ENCODE measurements around the gene COQ8A.

The COQ8A gene

DNA sequence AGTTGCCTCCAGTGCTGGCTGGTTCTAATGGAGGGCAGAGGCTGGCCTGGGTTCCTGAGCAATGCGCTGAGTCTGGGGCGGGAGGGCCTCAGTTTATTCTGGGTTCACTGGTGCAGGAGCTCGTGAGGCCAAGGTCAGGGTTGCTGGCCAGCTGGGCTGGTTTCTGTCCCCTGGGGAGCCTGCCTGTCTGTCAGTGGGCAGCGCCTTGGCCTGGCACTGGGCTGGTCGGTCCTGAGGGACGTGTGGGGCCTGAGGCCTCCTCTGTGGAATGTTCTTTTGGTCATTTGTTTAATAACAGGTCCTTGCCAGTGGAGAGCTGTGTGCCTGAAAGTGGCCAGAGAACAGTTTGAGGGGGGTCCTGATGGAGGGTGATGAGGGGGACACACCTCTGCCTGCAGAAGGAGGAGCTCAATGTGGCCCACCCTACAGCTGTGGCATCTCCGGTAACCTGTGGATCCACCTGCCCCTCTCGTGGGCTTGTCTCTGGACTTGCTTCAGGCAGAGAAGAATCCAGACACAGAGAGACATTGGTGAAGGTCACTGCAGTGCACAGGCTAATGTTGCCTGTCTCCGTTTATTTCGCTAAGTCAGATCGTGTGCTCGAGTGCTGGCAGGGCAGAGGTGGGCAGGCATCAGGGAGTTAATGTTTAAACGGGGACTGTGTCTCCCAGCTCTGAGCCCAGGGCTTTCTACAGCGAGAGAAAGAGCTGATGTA lies 34.6 kb downstream of the COQ8A start:
- DNase-seq (ENCODE audit: low read depth) = no peak

DNA sequence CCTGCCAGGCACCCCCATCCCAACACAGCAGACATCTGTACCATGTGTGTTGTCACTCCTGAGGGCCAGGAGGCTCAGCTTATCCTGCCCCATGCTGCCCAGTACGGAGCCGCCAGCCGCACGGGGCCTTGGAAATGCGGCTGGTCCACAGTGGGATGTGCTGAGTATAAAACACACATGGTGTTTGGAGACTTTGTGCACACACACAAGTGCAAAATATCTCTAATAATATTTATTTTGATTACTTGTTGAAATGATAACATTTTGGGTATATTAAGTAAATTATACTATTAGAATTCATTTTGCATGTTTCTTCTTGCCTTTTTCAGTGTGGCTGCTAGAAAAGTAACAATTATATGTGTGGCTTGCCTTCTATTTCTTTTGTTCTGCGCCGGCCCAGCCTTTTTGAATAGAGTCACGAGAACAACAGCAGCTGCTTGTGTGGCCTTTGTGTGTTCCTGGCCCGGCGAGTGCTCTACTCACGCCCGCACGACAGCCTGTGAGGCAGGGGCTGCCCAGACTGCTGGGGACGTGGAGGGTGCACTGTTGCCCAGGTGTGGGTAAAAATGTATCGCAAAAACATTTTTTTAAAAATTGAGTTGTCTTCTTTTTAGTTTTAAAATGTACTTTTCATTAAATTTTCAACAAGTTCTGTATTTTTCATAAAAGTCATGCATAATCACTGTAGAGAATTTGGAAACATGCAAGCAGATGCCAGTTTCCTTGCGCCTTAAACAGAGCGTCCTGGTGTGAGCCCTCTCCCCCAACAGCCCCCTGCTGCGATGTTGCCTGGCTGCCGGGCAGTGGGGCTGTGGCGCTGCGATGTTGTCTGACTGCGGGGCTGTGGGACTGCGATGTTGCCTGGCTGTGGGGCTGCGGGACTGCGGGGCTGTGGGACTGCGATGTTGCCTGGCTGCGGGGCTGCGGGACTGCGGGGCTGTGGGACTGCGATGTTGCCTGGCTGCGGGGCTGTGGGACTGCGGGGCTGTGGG lies 35.5 kb downstream of the COQ8A start:
- no peak for DNase-seq (ENCODE audit: low read depth)

DNA sequence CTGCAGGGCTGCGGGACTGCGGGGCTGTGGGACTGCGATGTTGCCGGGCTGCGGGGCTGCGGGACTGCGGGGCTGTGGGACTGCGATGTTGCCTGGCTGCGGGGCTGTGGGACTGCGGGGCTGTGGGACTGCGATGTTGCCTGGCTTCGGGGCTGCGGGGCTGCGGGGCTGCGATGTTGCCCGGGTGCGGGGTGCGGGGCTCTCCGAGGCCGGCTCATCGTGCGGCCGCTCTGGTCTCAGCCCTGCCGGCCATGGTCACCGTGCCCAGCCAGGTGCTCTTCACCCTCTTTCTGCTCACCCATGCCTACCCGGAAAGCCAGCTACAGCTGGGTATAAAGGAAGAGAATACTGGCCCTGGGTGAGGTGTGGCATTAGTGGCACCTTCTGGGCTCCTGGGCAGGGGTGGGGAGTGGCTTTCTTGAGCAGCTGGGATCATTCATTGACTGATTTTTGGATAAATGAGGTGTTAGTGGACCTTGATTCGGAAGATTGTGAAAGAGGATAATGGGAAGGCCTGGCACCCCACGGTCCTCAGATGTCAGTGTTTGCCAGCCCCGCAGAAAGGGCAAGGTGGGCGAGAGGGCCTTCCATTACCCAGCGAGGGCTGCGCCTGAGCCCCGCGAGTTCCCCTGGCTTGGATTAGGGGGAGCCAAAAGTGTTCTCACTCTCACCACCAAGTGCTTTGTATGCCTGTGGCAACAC lies 36.3 kb downstream of the COQ8A start:
- no peak for DNase-seq (ENCODE audit: low read depth)

DNA sequence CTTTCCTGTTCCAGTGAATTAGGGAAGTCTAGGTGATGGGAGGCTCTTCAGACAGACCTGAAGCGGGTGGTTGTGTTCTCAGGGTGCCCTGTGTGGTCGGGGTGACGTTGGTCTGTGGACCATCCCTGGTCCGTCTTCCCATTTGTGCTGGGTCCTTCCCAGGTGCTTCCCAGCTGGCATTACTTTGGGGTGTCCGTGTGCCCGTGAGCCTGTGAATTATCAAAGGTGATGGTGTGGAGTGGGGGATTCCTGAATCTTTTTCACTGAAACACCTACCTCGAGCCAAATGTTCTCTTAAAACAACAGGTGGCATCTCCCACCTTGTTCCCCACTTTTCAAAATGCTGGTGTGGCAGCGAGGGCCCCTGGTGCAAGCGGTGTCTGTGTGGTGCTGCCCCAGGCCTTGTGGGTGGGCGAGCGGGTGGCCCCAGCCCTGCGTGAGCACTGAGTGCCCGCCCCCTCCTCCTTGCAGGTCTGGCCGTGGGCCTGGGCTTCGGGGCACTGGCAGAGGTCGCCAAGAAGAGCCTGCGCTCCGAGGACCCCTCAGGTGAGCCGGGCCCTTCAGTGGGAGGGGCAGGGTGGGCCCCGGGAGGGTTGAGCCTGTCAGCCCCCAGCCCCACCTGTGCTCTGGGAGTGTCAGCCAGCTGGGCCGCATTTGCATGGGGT lies 37.0 kb downstream of the COQ8A start:
- no peak for DNase-seq (ENCODE audit: low read depth)

DNA sequence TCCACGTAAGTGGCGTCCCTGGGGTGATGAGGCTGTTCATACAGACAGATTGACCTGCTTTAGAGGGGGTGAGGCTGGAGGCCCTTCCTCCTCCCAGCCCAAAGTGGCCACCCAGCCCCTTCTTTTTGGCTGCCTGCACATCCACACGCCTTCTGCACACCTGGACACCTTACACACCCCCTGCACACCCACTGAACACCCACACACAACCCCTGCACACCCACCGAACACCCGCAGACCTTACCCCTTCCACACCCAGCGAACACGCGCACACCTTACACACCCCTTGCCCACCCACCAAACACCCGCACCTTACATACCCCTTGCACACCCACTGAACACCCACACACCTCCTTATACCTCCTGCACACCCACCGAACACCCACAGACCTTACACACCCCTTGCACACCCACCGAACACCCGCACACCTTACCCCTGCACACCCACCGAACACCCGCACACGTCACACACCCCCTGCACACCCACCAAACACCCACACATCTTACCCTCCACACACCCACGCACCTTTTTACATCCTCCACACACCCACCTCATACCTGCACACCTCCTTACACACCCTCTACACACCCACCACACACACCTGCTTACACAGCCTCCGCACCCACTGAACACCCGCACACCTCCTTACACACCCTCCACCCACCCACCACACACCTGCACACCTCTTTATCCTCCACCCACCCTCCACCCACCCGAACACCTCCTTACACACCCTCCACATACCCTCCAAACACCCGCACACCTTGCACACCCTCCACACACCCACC lies 37.7 kb downstream of the COQ8A start:
- no peak for DNase-seq (ENCODE audit: low read depth)

DNA sequence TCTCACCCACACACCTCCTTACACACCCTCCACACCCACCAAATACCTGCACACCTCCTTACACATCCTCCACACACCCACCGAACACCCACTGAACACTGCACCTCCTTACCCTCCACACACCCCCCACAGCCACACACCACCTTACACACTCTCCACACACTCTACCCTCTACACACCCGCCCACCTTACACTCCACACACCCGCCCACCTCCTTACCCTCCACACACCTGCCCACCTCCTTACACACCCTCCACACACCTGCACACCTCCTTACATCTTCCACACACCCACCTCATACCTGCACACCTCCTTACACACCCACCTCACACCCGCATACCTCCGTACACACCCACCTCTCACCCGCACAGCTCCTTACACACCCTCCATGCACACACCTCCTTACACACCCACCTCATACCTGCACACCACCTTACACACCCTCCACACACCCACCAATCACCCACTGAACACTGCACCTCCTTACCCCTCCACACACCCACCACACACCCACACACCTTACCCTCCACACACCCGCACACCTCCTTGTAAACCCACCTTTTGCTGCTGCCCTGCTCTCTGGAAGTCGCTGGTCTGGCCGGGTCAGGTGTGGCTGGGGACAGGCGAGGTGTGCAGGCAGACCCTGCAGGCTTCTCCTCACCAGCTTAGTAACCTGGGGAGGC lies 38.5 kb downstream of the COQ8A start:
- no peak for DNase-seq (ENCODE audit: low read depth)

DNA sequence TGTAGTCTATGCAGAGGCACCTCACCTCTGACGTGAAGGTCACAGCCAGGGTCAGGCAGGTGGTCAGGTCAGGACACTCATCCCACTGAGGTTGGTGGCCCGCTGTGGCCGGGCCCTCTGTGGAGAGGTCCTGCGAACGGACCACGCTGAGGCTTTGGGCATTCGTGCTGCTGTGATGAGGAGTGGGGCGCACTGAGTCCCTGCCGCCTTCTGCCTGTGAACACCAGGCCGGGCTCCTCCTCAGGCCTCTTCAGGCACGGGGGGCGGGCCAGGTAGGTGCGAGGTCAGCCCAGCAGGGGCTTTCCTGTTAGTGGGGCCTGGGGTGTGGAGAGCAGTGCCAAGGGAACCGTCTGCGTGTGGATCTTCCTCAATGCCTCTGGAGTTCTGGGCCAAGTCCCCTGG lies 39.0 kb downstream of the COQ8A start:
- no peak for DNase-seq (ENCODE audit: low read depth)

DNA sequence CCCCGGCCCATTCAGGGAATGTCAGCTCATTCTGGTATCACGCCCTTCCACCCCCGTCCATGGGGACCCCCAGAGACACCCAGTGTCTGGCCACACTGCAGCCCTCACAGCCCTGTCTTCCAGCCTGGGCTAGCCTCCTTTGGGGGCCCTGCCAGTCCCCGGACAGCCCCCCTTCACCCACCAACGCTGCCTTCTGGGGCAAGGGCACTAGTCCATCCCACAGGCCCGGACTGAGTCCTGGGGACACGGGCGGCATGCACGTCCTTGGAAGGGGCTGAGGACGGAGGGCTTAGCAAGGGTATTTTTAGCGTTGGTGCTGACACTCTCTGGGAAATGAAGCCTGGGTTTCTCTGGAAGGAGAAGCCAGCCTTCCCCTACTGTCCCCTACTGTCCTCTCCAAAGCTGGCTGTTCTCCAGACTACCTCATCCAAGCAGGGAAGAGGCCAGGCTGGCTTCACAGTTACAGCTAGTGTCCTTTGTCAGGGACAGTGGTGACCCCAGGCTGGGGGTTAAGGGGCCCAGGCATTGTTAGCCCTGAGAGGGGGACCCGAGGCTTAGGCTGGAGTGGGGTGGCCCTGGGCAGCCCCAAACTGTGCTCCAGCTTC lies 39.5 kb downstream of the COQ8A start:
- DNase-seq (ENCODE audit: low read depth) = no peak

DNA sequence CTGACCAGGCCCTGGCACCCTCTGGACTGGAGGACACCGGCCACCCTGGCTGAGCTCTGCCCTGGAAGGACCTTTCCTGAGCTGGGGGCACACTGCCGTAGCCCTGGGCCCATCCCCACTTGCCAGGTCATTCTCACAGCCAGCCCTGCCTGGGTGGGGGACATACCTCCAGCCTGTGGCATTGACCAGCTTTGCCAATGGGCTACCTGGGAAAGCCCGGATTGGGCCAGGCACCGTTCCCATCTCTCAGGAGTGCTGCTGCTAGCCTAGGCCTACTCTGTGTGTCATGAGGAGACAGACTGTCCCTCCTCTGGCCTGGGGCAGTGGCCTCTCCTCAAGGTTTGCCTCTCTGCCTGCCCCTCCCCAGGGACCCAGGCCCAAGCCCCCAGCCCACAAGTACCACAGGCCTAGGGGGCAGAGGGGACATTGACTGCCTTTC lies 40.0 kb downstream of the COQ8A start:
- DNase-seq (ENCODE audit: low read depth) = no peak

DNA sequence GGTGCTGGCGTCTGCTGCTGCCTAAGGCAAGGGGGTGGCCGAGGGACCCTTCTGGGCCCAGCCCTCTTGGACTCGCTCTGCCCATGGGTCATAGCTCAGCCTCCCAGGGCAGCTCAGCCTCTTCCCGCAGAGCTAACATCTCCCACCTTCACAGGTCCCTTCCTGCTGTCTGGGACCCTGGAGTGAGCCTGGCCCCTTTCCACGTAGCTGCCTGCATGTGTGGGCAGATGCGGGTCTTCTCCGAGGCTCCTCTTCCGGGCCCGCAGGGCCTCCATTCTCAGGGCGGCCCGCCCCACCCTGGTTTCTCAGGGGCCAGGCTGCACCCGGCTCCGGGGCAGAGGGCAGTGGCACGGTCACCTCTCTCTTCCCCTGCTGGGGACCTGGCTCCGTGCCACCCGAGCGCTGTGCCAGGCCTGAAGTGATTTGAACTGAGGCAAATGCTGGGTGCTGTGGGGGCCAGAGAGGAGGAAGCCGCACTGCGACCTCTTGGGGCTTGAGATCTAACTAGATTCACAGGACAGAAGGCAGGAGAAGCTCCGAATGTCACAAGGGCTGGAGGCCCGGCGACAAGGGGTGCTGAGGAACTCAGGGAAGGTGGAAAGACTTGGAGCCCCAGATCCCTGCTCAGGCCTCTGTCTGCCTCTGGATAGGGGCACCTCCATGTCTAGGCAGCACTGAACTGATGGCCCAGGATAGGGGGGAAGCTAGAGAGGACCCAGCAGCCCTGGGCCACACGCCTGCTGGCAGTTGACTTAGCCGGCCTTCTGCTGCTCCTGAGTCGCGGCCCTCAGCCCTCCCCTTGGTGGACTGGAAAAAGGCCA lies 40.7 kb downstream of the COQ8A start:
- DNase-seq (ENCODE audit: low read depth) = no peak

DNA sequence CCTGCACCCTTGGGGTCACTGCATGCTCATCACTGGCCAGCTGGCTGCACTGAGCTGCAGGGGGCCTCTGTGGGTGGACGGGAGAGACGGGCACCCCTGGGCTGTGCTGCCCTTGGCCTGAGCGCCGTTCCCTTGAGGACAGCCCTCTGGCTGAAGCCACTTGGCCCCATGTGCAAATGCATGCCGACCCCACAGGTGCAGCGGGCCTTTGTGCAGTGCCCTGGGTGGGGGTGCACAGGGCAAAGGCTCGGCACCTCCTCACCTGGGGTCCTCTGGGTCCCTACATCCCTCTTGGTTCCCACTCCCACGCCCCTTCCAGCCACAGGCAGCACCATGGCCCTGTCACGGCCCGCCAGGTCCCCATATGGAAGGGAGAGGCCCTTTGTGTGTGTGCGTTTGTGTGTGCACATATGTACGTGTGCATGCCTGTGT lies 41.3 kb downstream of the COQ8A start:
- no peak for DNase-seq (ENCODE audit: low read depth)

DNA sequence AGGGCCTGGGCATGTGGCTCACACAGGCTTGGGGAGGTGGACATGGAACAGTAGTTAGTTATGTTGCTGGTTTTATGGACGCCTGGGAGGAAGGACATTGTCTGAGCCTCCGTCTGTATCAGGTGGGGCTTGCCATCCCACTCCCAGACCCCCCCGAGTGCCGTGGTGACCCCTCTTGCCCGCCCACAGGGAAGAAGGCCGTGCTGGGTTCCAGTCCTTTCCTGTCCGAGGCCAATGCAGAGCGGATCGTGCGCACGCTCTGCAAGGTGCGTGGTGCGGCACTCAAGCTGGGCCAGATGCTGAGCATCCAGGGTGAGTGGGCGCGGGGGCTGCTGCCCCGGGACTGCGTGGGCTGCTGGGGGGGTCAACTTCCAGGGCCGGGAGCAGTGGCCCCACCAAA lies 41.7 kb downstream of the COQ8A start:
- no peak for DNase-seq (ENCODE audit: low read depth)

DNA sequence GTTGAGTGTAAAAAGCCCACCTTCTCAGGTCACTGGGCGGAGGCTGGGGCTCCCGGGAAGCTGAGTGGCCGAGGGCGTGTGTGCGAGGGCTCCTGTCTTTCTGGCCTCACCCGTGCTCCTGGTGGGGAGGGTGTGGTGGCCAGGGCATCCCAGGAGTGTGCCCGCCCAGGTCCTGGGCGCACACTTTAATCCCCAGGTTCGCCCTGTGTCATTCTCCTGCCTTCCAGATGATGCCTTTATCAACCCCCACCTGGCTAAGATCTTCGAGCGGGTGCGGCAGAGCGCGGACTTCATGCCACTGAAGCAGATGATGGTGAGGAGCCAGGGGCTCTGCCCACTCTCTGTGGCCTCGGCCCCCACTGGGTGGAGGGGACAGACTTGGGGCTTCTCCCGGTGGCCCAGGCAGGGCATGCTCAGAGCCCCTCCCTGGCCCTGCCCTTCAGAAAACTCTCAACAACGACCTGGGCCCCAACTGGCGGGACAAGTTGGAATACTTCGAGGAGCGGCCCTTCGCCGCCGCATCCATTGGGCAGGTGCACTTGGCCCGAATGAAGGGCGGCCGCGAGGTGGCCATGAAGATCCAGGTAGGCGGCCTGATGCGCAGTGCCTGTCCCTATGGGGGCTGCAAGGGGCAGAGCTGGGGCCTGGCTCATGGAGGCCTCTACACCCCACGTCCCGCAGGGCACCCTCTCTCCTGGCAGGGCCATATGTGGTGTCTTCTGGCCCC lies 42.5 kb downstream of the COQ8A start:
- DNase-seq (ENCODE audit: low read depth) = no peak

DNA sequence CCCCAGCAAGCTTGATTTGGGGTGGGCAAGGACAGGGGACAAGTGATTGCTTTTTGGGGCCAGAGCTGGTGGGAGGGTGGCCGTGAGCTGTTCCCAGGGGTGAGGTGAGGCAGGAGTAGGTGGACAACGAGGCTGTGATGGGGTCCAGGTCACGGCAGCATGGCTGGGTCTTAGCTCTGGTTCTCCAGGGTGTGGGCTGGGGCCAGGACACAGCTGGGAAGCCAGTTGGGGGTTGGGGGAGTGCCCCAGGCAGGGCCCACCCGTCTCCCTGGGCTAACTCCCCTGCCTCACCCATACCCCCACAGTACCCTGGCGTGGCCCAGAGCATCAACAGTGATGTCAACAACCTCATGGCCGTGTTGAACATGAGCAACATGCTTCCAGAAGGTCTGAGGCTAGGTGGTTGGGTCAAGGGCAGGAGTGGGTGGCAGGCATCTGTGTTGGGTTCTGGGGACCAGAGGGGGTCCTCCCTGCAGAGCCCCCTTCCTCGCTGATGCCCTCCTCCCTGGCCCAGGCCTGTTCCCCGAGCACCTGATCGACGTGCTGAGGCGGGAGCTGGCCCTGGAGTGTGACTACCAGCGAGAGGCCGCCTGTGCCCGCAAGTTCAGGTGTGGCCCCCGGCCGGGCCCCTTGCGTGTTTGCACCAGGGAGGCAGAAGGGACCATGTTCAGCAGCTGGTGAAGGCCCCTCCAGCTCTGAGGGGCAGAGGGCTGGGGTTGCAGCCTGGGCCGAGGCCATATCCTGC lies 43.3 kb downstream of the COQ8A start:
- DNase-seq (ENCODE audit: low read depth) = no peak

DNA sequence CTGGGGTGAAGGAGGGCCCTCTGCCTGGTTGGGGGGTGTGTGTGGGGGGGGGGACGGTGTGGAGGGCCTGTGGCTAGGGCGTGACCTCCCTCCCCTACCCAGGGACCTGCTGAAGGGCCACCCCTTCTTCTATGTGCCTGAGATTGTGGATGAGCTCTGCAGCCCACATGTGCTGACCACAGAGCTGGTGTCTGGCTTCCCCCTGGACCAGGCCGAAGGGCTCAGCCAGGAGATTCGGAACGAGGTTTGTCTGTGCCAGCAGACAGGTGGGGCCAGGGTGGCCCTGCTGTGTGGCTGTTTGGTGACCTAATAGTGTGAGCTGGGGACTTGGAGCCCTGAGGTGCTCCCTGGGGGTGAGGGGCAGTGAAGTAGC lies 43.9 kb downstream of the COQ8A start:
- no peak for DNase-seq (ENCODE audit: low read depth)

DNA sequence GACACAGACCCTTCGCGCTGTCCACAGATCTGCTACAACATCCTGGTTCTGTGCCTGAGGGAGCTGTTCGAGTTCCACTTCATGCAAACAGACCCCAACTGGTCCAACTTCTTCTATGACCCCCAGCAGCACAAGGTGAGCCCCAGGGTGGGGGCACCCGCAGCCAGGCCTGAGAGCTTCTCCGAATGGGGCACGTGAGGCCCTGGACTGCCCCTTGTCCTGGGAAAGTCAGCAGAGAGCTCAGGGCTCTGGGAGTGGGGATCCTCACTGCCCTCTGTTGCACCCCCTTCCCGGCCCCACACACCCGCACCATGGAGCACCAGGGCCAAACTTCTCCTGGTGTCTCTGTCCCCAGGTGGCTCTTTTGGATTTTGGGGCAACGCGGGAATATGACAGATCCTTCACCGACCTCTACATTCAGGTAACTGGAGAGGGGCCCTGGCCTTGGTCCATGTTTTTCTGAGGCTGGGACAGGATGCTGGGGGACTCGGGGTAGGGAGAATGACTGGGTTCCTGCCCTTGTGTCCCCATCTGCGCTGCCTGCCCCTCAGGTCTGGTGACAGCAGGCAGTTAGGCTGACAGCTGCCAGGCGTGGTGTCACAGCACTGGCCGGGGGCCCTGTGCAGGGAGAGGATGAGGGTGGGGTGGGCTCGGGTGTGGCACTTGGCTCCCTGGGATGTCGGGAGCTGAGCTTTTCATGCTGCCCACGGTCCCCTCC lies 44.6 kb downstream of the COQ8A start:
- DNase-seq (ENCODE audit: low read depth) = no peak

DNA sequence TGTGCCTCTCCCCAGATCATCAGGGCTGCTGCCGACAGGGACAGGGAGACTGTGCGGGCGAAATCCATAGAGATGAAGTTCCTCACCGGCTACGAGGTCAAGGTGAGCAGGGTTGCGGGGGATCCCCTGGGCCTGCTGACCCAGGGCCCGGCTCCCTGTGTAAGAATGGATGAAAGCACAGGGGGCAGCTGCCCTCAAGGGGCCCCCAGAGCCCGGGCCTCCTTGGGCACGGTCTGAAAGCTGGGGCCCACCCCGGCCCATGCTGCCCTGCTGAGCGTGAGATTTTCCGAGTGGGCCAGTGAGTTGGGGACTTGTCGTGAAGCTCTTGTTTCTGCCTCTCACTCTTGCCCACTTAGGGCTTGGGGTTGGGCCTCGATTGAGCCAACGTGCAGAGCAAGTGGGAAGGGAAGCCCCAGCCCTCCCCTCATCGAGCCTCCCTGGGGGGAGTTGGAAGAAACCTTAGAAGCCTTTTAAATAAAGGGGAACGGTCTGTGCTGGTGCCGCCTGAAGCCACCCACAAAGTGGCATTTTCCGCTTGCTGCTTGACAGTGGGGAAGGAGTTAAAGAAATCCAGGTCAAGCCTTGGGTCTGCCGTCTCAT lies 45.2 kb downstream of the COQ8A start:
- no peak for DNase-seq (ENCODE audit: low read depth)

Measured in ELR (cell line).